ENCODE measurements around the gene TSSC4.
"Not testable (repeated sequence)": the region's sequence is repeated elsewhere in the genome, so short reads cannot be mapped to it uniquely, and the experiment has no call there.

TSSC4 gene

DNA sequence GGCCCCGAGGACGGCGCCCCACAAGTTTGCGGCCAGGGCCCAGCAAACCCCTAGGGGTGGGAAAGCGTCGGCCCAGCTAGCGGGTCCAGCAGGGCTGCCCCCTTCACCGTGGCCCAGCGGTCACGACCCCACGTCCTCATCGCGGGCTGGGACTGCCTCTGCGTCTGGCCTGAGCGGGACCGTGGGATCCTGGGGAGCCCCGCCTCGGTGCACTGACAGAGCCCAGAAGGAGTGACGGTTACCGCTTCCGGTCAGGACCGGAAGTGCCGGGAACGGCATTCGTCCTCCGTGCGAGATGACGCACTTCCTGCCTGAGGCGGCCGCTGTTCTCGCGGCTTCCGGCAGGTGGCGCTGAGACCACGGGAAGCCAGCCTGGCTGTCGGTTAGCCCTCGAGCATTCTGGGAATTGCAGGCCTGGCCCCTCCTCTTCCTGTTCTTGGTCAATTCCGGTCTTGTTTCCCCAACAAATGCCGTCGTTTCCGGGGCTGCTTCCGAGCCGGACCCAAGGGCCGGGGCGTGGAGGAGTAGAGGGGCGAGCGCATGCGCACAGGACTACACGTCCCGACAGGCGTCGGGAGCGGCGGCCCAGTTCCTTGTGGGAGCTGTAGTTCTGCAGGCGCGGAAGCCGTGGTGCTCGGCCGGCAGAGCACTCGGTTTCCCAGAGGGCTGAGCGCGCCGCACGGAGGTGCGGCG, at the start of gene TSSC4:
Gene TSSC4 (plus strand): TSS at position 682 of the 693 bp plus-strand sequence. CDS start 1,884 bp downstream, outside the sequence.
- peak; percentile 100 for DNase-seq

DNA sequence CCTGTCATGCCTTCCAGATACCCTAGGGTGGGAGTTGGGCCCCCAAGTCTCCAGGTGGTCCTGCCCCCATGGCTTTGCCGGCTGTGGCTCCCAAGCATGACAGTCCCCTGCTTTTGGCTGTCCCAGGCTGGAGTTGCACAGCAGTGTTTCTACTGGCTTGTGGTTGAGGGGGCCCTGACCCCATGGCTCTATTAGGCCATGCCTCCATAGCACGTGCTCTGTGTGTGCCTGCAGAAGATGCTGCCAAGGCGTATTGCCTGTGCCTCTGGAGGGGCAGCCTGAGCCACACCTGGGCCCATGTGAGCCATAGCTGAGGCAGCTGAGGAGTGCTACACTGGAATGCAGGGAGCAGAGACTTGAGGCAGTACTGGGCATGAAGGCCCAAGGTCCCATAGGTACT, 48.8 kb upstream of the TSSC4 start:
- DNase-seq = no peak

DNA sequence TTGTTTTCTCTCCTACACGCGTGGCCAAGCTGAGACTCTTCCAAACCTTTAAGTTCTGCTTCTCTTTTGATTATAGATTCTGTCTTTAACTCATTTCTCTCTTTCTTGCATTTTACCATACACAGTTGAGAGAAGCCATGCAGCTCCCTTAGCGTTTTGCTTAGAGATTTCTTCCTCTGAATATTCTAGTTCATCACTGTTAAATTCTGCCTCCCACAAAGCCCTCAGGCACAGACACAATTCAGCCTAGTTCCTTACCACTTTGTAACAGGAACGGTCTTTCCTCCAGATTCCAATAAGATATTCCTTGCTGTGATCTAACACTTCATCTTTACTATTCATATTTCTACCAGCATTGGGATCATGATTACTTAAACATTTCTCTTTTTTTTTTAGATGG, 48.1 kb upstream of the TSSC4 start:
- DNase-seq = no peak

DNA sequence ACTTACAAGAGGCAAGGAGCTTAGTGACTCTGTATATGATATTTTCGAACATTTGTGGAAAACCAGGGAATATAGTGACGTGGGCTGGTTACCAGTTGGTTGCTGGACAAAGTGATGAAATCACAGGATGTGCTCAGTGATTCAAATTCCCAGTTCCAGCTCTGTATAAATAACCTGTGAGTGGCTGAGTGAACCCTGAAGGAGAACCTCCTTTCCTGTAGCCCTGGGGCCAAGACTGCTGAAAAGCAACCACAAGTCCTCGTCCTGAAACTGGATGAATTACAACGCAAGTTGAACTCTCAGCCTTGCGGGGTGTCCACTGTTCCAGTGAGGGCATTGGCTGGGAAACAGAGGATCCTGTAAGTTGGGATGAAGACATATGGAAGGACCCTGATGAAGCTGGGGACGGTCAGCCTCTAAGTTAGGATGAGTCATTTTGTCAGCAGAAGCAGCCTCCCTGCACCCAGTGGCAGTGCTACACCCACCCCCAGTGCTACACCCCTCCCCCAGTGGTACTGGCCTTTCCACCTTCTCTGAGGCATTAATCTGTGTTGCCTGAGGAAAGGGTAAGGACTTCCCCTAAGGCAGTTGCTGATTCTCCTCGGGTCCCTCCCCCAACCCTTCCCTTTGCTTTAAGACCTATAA, 45.4 kb upstream of the TSSC4 start:
- DNase-seq = no peak

DNA sequence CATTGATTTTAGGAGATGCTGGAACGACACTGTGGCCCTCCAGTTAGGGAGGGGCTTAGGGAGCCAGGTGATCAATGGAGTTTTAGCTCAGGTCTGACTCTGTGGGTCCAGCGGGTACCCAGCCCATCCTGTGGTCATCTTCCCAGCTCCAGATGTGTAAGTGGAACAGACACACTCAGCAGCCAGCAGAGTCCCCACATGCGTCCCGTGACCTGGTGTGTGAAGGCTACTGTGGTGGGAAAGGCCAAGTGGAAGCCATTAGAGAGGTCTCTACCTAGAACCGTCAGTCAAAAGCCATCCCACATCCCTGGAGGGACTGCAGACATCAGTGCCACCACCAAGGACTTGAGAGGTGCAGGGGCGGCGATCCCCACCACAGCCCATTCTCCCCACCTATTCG, 43.3 kb upstream of the TSSC4 start:
- DNase-seq = no peak

DNA sequence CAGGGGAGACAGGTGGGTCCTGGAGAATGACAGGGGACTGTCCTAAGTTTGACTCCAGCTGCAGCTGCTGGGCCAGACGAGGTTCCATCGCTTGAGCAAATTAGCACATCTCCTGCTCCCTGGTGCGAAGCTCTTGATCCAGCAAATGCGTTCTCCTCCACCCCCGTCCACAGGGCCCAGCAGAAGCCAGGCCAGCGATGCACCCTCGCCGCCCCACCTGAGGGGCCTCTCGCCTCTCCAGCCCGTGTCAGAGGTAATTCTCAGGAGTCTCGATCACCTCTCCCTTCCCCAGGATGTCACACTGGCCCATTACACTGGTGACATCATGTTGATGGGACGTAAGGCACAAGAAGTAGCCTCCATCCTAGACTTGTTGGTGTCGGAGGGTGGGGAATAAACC, 42.9 kb upstream of the TSSC4 start:
- not testable (repeated sequence) for DNase-seq

DNA sequence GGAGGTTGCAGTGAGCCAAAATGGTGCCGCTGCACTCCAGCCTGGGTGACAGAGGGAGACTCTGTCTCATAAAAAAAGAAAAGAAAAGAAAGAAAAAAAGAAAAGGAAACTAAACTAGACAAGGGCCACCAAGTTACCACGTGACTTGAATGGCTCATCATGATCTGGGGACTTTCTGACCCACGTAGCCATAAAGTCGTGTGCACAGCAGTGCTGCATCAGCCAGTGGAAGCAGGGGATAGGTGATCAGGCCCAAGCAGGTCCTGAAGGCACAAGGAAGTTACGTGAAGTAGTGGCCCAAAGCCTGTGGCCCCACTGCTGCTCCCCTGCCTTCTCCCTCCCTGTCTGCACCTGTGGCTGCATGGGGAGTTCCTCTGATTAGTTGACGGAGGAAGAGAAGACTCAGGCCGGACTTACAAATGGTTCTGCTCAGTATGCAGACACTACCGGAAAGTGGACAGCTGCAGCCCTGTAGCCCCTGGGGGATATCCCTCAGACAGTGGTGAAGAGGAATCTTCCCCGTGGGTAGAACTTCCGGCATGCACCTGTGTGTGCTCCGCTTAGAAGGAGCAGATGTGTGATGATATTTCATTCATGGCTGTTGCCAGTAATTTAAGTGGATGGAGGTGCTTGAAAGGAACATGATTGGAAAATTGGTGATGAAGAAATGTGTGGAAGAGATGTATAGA, 41.7 kb upstream of the TSSC4 start:
- no peak for DNase-seq

DNA sequence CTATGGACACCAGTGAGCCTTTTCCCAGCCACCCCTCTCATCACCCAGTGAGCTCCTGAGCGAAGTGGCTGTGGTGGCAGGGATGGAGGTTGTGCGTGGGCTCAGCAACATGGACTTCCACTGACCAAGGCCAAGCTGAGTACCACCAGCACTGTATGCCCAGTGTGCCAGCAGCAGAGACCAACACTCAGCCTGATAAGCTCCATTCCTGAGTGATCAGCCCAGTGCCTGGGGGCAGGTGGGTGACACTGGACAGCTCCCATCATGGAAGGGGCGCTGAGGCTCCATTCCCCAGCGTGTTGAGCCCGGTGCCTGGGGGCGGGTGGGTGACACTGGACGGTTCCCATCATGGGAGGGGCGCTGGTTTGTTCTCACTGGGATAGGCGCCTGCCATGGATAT, 41.0 kb upstream of the TSSC4 start:
- no peak for DNase-seq

DNA sequence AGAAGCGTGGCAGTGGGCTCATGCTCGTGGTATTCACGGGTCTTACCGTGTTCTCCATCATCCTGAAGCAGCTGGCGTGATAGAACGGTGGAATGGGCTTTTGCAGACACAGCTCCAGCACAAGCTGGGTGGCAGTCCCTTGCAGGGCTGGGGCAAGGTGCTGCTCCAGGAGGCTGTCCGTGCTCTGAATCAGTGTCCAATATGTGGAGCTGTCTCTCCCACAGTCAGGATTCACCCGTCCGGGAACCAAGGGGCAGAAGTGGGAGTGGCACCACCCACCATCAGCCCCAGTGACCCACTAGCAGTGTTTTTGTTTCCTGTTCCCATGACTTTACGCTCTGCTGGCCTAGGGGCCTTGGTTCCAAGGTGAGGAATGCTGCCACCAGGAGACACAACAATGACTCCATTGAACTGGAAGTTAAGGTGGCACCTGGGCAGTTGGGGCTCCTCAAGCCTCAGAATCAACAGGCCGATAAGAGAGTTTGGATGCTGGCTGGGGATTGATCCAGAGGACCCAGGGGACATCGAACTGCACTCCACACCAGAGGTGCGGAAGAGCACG, 40.4 kb upstream of the TSSC4 start:
- DNase-seq = no peak

DNA sequence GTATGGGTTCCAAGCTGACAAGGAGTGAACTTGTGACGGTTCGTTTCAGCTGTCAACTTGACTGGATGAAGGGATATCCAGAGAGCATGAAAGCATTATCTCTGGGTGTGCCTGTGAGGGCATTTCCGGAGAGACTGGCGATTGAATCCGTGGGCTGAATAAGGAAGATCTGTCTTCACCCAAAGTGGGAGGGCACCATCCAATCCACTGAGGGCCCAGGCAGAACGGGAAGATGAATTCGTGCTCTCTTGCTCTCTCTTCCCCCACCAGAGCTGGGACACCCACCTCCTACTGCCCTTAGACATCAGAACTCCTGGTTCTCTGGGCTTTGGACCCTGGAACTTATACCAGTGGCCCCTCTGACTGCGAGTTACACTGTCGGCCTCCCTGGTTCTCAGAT, 39.0 kb upstream of the TSSC4 start:
- no peak for DNase-seq

DNA sequence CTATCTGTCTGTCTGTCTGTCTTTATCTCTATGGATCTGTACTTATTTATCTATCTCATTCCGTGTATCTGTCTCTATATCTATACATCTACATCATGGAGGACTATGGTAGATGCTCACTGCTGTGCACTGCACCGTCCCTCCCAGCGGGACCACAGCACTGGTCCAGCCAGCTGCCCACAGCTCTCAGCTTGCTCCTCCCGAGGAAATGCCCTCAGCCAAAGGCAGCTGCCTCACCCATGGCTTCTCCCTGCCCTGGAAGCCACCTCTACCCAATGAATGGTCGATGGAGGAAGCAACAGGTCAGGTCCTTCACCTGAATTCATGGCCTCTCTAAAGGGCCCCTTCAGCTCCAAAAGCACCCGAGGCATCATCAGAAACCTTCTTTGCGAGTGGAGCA, 38.1 kb upstream of the TSSC4 start:
- DNase-seq = no peak

DNA sequence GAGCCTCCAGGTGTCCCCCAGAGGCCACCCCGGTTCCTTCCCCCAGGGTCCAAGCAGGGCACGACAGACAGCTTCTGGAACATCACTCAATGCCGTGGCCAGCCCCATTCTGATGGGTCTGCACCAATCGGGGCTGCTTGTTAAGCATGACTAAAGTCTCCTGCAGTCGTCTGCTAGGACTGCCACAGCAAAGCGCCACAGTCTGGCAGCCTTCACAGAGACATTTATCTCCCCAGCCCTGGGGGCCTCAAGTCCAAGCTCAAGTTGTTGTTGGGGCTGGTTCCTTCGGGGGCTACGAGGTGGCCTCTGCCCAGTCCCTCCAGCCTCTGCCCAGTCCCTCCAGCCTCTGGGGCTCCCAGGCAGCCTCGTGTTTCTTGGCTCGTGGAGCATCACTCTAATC, 37.4 kb upstream of the TSSC4 start:
- DNase-seq = no peak

DNA sequence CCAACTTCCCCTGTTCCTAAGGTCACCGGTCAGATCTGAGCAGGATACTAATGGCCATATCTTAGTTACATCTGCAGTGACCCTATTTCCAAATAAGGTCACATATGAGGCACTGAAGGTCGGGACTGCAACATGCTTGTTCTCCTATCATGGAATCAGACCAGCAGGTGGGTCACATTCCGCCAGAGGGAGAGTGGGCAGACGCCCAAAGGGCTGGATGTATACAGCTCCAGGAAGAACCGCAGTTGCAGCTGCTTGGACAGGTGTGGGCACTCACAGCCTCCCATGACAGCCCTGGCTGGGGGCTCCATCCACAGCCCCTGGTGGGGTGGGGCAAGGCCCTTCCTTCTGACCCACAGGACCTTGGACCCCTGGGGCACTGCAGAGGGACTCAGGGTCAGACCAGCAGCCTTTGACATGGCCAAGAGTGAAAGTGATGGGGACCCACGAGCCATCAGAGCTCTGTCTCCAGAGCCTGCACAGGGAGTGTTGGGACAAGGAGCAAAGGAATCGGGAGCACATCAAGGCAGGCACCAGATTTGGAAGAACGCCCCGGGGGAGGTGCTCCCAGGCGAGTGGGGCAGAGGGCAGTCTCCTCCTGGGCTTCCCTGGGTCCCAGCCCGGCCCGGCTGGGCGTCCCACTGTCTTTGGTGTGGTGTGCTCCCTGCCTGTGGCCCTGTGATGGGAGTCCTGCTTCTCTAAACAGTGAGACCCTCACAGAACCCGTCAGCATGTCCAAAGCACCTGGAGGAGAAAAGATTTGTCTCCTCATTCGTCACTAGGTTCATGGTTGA, 36.8 kb upstream of the TSSC4 start:
- DNase-seq = no peak

DNA sequence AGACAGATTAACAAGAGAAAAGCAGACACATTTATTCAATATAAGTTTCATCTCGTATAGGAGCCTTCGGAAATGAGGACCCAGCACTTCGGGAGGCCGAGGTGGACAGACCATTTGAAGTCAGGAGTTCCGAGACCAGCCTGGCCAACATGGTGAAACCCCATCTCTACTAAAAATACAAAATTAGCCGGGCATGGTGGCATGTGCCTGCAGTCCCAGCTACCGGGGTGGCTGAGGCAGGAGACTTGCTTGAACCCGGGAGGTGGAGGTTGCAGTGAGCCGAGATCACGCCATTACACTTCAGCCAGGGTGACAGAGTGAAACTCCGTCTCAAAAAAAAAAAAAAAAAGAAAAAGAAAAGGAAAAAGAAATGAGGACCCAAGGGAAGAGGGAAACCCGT, 36.2 kb upstream of the TSSC4 start:
- DNase-seq = not testable (repeated sequence)

DNA sequence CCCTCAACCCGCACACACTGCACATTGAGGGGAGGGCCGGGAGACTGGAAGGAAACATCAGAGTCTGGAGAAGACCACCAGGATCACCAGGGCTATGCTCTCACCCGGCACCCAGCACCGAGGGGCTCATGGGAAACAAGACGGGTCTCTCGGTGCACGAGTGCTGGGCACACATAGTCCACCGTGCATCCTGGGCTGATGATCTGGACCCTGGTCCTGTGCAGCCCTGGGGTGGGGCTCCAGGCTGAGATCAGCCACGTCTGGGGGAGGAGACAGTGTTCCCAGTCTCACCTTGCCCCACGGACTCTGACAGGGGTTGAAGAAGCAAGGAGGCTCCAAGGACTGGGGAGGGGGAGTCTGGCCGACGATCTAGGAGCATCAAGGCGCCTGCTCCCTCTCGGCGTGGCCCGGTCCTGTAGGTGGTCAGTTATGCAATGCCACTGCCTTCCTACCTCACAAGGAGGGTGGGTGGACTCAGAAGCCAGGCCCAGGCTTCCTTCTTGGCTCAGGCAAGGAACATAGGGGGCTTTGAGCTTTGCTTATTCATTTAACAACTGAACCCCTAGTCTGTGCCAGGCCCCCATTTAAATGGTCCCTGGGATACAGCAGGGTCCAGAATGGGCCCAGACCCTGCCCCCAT, 34.9 kb upstream of the TSSC4 start:
- no peak for DNase-seq

DNA sequence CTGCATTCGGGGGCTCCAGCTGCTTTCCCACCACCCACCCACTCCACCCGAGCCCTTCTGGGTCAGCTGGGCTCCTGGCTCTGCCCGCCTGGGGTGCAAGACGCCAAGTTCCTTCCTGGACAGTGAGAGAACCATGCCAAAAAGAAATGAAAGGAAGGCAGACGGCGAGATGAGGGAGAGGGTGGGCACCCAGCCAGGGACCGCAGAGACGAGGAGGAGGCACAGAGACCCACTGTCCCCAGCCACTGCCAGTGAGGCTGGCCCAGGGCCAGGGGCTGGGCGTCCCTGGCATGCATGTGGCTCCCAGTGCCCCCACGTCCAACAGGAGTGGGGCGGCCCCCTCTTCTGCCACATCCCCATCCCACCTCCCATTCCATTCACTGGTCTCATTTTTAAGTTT, 34.3 kb upstream of the TSSC4 start:
- no peak for DNase-seq

DNA sequence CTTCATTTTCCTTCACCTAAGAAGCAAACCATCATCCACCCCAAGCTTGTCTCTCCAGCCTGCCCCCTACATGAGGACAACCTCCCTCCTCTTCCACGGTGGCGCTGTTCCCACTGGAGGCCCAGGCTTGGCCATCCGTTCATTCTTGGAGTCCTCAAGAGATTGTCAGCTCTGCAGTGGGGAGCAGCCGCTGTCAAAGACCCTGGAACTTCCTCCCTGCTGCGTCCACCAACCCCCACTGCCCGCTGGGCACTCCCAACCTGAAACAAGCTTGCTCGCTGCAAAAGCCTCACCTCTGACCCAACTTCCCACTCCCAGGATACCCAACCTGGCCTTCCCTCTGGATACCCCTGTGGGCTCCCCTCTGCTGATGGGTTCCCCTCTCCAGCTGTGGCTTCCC, 33.8 kb upstream of the TSSC4 start:
- no peak for DNase-seq

DNA sequence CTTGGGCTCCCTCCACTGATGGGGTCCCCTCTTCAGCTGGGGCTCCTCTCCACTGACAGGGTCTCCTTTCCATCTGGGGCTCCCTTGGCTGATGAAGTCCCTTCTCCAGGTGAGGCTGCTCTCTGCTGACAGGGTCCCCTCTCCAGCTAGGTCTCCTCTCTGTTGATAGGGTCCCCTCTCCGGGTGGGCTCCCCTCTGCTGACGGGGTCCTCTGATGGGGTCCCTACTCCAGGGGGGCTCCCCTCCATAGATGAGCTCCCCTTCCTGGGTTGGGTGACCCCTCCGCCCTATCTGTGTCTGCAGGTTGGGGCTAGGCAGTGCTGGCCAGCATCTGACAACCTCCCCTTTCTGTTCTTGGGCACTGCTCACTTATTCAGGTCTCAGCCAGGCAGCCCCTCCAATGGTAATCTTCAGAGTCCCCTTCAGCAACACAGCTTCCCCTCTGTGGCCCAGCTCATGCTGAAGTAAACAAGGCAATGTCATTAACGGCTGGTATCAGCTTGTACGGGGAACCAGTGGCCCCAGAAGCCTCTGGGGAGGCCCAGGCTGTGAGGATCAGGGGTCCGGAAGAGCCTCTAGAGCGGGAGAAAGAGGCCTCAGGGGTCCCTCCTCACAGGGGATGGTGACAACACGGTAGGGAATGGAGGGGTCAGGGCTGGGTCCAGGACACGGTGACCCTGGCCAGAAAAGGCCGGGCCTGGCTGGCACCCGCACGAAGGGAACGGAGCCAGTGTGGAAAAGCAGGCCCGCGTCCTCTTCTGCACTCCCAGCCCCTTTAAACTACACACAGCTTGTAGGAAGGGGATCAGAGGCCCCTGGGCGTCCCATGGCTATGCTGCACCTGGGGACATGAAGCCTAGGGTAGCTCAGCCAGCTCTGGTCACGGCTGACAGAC, 33.0 kb upstream of the TSSC4 start:
- no peak for DNase-seq

DNA sequence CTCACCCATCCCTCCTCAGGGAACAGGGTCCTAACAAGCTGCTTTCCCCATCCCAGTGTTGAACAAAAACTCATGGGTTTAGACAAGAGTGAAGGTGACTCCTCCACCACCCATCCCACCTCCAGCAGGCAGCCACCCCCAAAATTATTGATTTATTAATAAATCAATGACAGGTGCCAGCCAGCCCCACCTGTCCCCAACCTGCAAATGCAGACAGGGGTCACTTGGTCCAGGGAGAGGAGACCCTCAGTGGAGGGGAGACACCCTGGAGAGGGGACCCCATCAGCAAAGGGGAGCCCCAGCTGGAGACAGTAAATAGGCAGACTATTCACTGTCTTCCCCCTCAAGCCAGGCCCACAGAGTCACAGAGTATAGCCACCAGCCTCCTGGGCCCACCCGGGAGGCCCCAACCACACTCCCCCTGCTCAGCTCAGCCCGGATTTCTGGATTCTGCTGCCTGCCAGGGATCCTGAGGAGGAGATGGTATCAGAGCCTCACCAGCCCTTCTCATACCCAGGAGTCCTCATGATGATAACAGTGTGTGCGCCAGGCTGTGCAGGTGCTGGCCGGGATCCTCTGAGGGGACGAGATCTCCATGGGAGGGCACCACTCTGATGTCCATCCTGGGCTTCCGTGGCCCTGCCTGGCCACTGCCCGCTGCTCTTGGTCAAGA, 32.2 kb upstream of the TSSC4 start:
- no peak for DNase-seq

DNA sequence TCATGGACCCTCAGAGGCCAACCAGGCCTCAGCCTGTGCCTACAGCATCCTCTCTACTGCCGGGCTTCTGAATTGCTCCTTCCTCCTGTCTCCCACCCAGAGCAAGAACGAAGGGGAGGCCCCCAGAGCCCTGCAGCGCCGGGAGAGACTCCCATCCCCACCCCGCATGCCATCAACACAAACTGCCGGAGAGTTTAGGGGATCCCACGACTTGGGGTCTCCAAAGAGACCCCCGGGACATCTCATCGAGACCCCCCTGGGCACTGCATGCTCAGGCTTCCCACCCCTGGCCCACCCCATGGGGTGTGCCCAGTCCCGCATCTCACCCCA, 31.7 kb upstream of the TSSC4 start:
- no peak for DNase-seq

DNA sequence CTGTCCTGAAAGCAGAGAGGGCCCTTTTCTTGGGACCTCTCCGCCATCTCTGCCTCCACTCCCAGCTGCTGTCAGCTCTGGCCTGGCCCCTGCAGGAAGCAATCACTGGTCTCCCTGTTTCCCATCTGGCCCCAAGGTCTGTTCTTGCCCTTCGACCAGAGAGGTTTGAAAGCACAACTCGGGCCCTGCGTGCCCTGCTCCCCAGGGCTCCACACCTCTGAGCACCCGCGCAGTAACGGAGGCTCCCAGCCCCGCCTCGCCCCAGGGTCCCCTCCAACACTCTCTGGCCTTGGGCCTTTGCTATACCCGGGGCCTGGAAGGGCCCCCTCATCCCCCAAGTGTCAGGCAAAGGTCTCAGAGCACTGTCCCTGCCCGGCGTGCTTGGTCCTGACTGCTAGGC, 31.2 kb upstream of the TSSC4 start:
- no peak for DNase-seq

All from suppressor macrophage treated with lipopolysaccharide for 4 hours (primary cell).